ENCODE measurements around the gene TEAD3.

Gene TEAD3

DNA sequence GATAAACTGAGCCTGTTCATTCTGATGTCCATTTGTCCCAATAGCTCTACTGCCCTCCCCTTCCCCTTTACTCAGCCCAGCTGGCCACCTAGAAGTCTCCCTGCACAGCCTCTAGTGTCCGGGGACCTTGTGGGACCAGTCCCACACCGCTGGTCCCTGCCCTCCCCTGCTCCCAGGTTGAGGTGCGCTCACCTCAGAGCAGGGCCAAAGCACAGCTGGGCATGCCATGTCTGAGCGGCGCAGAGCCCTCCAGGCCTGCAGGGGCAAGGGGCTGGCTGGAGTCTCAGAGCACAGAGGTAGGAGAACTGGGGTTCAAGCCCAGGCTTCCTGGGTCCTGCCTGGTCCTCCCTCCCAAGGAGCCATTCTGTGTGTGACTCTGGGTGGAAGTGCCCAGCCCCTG lies 69.4 kb downstream of the TEAD3 start:
- H3K4me3 ChIP-seq (replicated peaks; ENCODE audit: low read depth, low read length) = no peak overlapping the region
- DNase-seq (ENCODE audit: low read depth) = no peak
- no peak for TF ChIP-seq CTCF (IDR thresholded peaks at IDR 0.05; ENCODE audit: low read length, missing control alignments)

DNA sequence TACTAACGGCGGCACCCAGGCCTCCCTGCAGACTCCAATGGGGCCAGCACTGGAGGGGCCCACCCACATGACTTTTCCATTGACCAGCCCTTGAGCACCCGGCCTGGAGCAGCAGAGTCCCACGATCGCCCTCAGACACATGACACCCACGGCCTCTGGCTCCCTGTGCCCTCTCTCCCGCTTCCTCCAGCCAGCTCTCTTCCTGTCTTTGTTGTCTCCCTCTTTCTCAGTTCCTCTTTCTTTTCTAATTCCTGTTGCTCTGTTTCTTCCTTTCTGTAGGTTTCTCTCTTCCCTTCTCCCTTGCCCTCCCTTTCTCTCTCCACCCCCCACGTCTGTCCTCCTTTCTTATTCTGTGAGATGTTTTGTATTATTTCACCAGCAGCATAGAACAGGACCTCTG lies 70.8 kb downstream of the TEAD3 start:
- TF ChIP-seq CTCF (IDR thresholded peaks at IDR 0.05; ENCODE audit: low read length, missing control alignments) = no peak
- no peak for DNase-seq (ENCODE audit: low read depth)
- no peak overlapping the region for H3K4me3 ChIP-seq (replicated peaks; ENCODE audit: low read depth, low read length)

GRCh38 chr6:35425284-35425683 lies 71.6 kb downstream of the TEAD3 start:
- no peak overlapping the region for H3K4me3 ChIP-seq (replicated peaks; ENCODE audit: low read depth, low read length)
- peak; percentile 92 for DNase-seq (ENCODE audit: low read depth)
- TF ChIP-seq CTCF (IDR thresholded peaks at IDR 0.05; ENCODE audit: low read length, missing control alignments) = no peak
